Astrocyte of the cerebellum (primary cell): ENCODE measurements around the gene PLEKHM3.

Experiments used
- DNase-seq: peaks from one replicate; pipeline ENCODE4 v3.0.0-alpha.2; 2011; ENCODE audit warnings: low read depth
- H3K4me3 ChIP-seq: 2 replicates; pipeline ENCODE4 v1.5.1; 2011; ENCODE audit warnings: mild to moderate bottlenecking, low read depth, low read length, moderate library complexity
- in situ Hi-C: cut with HindIII; loops from 2 replicates; pipeline ENCODE4 v1.10.0; 2017; ENCODE audit warnings: low sequenced_read_pairs
- TF ChIP-seq, protein P1 (sequence below): IDR thresholded peaks from 2 replicates; pipeline ENCODE4 v1.5.1; 2012; ENCODE audit warnings: low read length, low read depth, moderate library complexity, mild to moderate bottlenecking; ENCODE audit errors: missing control alignments

PLEKHM3 gene

DNA sequence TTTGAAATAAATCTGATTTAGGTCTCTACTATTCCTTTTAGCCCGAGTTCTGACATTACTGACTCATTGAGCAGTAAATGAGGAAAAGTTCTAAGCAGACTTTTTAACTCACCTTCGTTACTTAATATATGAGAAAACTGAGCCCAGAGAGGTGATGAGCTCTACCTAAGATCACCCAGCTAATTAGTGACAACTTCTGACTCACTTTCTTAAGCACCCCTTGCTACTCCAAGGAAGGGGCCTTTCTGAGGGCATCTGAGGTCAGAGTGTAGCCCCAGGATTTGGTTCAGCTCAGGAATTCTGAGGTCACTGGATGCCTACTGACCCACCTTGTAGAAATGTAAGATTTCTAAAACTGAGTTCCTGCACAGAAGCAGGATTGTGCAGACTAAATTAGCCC lies 153.4 kb downstream of the PLEKHM3 start:
- TF ChIP-seq, protein P1, sequence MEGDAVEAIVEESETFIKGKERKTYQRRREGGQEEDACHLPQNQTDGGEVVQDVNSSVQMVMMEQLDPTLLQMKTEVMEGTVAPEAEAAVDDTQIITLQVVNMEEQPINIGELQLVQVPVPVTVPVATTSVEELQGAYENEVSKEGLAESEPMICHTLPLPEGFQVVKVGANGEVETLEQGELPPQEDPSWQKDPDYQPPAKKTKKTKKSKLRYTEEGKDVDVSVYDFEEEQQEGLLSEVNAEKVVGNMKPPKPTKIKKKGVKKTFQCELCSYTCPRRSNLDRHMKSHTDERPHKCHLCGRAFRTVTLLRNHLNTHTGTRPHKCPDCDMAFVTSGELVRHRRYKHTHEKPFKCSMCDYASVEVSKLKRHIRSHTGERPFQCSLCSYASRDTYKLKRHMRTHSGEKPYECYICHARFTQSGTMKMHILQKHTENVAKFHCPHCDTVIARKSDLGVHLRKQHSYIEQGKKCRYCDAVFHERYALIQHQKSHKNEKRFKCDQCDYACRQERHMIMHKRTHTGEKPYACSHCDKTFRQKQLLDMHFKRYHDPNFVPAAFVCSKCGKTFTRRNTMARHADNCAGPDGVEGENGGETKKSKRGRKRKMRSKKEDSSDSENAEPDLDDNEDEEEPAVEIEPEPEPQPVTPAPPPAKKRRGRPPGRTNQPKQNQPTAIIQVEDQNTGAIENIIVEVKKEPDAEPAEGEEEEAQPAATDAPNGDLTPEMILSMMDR: no peak
- no peak for DNase-seq
- no peak overlapping the region for H3K4me3 ChIP-seq
- in situ Hi-C loops: no loop called here

DNA sequence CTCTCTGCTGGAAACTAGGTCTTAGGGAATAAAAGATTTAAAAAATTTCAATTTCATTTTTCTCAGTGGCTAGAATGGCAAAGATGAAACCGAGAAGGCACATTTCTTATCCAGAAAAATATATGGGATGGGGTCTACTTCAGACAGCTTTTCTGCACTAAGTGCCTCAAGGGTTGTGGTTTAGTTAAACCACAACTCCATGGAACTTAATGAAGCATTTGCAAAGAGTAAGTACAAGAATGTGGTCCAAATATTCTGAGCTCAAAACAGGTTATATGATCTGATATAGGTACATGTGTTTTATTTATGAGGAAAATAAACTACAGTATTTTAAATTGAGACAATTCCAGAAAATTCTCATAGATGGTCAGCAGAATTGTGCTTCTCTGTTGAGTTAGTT lies 153.8 kb downstream of the PLEKHM3 start:
- TF ChIP-seq, protein P1: no peak
- in situ Hi-C loops: no loop called here
- H3K4me3 ChIP-seq: no peak overlapping the region
- DNase-seq: no peak

DNA sequence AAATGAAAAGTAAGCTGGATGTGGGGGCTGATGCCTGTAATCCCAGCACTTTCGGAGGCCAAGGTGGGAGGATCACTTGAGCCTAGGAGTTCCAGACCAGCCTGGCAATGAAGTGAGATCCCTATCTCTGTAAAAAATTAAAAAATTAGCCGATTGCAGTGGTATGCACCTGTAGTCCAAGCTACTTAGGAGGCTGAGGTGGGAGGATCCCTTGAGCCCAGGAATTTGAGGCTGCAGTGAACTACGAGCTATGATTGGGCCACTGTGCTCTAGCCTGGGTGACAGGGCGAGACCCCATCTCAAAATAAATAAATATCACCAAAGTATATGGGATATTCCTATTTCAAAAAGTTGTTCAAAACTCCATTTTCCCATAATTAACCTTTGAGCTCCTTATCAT lies 154.5 kb downstream of the PLEKHM3 start:
- TF ChIP-seq, protein P1: no peak
- H3K4me3 ChIP-seq: no peak overlapping the region
- in situ Hi-C loops: no loop called here
- DNase-seq: no peak

DNA sequence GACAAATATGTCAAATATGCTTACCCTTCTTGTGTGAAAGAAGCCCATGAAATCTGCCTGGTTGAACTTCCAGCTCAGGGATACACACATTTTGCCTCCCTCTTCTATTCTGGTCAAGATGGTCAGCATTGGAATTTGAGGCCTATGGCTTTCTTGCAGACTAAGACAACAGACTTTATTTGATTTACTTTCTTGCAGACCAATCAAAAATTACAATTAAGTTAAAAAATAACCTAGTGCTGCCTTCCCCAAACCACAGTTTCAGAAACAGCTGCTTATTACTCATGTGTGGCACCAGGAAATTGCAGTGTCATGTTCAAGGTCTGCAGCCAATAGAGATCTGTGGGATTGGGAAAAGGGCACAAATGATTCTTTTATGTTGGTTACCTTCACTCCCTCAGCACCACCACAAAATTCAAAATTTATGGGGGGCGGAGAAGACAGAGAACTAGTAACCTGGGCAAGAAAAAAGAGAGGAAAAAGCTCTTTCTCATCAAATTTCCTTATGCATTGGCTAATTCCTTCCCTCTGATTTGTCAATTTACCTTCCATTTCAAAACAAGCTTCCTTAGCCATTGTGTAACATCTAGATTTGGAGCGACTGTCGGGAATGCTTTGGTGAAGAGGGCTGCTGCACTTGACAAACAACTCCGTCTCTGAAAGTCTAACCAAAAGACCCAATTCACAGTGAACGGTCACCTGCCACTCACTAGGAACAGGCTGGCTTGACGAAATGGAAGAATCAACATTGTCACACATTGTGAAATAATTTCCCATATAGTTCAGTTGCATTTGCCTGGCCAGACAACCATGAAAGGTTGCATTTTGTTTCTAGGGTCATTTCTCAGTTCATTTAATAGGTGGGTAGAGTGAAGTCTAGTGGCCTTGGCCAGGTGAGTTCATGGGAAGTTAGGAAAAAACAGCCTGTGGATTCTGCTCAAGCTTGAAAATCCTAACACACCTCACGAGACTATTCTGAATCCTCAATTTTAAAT lies 155.2 kb downstream of the PLEKHM3 start:
- peak; percentile 65 for DNase-seq
- in situ Hi-C loops: loop anchor here (5.0 kb wide), 1 partner anchor 47 kb away; no protein-coding TSS in a partner anchor

GRCh38 chr2:207868855-207869596 lies 156.3 kb downstream of the PLEKHM3 start:
- no peak for DNase-seq
- in situ Hi-C loops: loop anchor here (5.0 kb wide), 1 partner anchor 48 kb away; no protein-coding TSS in a partner anchor
- TF ChIP-seq, protein P1: no peak

More for the DNA sequence above, 155.2 kb downstream of the PLEKHM3 start:
- TF ChIP-seq, protein P1: no peak
- H3K4me3 ChIP-seq: no peak overlapping the region

GRCh38 chr2:207867905-207868304 lies 157.4 kb downstream of the PLEKHM3 start:
- in situ Hi-C loops: loop anchor here (5.0 kb wide), 1 partner anchor 49 kb away; no protein-coding TSS in a partner anchor
- no peak for DNase-seq
- H3K4me3 ChIP-seq: no peak overlapping the region
- TF ChIP-seq, protein P1: no peak

More at GRCh38 chr2:207868855-207869596, 156.3 kb downstream of the PLEKHM3 start:
- no peak overlapping the region for H3K4me3 ChIP-seq
